Measurements from ENCODE around the gene C5orf63.
"Not testable (repeated sequence)": the region's sequence is repeated elsewhere in the genome, so short reads cannot be mapped to it uniquely, and the experiment has no call there.

The C5orf63 gene

DNA sequence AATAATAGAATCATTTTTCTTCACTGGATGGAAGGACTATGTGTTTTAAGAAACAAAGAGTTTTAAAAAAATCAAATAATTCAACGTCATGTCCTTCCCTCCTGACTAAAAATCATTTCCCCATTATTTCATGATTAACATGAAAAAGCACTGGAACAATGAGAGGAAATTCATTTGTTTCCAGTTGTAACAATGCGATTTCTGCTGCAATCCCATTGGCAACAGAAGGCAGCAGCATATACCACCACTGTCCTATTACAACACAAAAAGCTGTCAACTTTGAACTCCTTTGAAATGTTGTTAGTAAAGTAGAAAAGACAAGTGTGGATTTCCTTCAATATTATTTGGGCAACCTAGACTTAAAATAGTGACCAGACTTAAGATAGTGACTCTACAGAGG lies 3.1 kb downstream of the C5orf63 start:
- DNase-seq, result no peak

DNA sequence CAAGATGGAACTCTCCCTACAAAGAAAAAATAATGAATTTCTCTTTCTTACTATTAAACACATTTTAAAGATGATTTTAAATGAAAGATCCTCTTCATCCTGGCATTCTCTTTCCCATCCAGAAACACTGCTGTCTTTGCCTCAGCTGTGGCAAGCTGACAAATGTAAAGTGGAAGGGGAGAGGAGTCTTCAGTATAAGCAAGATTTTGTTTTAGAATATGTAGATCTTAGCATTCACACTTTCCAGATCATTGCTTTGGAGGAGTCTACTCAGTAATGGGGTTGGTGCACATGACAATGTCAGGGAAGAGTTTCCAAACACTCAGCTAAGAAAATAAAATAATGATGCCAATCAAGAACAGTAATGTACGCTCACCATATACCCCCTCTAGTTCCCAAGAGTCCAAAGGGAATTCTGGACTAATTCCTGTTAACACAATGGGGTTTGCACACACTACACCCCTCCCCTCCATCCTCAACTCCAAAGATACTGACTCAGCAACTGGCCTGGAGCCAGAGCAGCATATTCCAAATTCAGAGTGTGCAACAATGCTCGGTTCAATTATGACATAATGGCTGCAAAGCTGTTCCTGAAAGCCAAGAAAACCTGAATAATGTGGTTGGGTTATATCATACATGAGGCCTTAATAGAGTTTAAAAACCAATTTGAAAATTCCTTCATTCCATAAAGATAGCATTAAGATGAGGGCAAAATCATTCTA lies 4.6 kb downstream of the C5orf63 start:
- DNase-seq, result no peak

GRCh38 chr5:127066721-127067120 lies 6.6 kb downstream of the C5orf63 start:
- DNase-seq, result no peak

DNA sequence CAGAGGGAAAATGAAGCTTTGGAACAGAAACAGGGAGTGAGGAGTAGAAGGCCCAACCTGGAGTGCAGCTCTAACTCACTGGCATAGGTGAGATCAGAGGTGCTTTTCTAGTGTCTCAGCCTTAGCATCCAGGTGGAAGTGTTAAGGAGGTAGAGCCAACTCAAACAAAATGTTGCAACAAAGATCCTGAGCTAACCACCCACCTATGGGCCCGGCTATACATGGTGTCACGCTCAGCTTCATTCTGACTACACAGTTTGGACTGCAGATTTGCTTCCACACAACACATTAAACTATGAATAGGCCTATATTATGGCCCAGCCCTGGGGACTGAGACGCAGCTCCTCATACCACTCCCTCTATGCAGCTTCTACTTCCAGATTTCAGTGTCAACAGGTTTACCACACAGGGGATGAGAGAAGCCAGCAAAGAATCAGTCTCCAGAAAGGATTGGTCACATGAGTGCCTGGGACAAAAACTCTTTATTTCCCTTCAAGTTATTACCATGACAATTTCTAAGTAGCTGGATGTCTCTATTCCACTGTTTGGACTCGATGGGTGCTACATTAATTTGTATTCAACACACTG lies 9.0 kb downstream of the C5orf63 start:
- DNase-seq, result no peak

DNA sequence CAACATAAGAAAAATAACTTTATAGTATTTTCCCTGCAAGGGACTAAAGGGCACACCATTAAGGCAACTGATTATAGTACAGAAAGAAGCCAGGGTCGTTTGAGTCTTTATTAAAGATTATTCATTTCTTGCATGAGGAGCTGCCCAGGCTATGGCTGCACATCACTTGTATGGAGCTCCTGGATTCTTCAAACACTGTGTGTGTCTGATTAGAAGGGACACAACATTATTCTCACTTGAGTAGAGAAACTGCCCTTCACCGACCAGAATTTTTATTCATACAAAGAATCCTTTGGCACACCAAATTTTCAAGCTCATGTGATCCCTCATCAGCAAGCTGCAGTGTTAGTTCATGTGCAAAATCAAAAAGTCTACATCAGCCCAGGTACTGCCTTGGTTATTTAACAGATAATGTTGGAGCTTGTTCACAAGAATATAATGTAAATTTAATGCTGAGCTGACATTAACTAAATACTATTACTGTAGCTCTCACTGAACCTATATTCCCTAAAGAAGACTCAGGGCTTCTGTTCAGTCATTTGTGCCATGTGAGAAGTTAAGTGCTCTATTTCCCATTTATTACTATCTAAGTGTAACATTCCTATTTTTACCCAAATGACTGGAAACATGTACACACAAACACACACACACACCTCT lies 9.9 kb downstream of the C5orf63 start:
- no peak for DNase-seq

GRCh38 chr5:127061956-127062355 lies 11.3 kb downstream of the C5orf63 start:
- no peak for DNase-seq

DNA sequence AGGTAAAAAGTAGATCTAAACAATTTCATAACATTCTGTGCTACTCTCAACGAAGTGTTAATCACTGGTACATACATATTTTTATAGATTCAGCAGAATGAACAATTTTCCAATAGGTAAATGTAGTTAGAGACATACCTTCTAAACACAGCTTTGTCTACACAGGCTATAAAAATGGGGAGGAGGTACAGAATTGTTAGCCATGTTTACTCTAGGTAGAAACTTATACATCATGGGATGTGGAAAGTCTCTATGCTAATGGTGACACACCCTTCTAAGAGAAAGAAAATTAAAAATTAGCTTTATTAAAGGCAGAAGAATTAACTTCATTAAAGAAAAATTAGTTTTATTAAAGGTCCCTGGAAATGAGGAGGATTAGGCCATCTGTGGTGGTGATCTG lies 11.8 kb downstream of the C5orf63 start:
- DNase-seq, result no peak

DNA sequence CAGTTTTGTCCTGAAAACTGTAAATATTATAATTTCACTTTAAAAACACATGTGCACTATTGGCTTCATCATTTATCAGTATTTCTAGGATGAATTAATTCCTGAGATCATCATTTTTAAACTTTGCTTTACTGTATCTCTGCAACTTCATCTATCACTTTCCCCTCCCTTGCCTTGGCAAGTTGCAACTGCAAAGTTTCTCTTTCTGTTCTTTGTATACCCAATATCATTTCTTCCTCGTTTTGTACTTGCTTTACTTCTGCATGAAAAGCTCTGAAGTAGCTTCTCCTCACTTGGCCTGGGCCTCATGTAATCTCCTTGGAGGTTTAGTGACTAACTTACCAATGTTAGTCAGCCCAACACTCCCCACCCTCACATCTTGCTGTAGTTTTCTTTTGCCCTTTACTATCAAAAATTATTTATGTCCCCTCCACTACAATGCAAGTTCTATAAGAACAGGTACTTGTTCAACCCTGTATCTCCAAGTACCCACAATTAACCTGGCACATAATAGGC lies 12.8 kb downstream of the C5orf63 start:
- no peak for DNase-seq

DNA sequence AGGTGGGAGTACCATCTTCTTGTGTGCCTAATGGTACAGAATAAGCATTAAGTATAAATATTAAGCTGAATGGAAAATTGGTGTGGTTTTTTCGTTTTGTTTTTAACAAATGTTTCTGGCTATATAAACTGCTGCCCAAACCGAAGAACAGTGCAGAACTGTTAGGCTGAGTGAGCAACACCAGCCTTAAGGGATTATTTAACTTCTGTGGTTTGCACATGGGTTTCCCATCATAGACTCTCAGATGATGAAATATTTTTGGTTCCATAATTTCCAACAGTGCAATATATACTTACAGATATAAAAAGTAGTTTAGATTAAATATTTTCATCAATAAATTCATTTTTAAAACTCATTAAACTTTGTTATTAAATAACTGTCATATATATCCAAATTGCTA lies 16.4 kb downstream of the C5orf63 start:
- DNase-seq, result no peak

DNA sequence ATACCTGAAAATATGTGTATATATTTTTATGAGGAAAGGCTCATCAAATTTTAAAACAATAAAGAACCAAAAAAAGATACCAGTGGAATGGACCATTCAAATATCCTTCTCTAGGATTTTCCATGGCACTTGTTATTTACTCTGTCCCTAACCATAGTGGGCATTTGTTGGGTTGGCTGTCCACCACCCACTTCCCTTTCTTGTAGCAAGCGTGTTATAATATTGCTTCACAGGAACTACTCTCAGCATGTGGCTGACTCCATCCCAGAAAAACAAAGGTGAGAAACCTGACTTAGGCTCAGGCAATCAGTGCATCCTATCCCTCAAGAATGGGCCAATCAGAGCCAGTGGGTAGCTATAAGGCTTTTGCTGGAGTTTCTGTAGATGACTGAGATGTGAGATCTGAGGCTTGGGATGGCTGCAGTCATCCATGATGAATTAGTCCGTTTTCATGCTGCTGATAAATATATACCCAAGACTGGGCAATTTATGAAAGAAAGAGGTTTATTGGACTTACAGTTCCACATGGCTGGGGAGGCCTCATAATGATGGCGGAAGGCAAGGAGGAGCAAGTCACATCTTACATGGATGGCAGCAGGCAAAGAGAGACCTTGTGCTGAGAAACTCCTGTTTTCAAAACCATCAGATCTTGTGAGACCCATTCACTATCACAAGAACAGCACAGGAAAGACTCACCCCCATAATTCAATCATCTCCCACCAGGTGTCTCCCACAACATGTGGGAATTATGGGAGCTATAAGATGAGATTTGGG lies 17.2 kb downstream of the C5orf63 start:
- no peak for DNase-seq

DNA sequence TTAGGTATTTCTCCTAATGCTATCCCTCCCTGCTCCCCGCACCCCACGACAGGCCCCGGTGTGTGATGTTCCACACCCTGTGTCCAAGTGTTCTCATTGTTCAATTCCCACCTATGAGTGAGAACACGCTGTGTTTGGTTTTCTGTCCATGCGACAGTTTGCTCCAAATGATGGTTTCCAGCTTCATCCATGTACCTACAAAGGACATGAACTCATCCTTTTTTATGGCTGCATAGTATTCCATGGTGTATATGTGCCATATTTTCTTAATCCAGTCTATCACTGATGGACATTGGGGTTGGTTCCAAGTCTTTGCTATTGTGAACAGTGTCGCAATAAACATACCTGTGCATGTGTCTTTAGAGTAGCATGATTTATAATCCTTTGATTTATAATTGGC lies 19.8 kb downstream of the C5orf63 start:
- DNase-seq, result not testable (repeated sequence)

GRCh38 chr5:127053049-127053448 lies 20.3 kb downstream of the C5orf63 start:
- DNase-seq, result no peak

DNA sequence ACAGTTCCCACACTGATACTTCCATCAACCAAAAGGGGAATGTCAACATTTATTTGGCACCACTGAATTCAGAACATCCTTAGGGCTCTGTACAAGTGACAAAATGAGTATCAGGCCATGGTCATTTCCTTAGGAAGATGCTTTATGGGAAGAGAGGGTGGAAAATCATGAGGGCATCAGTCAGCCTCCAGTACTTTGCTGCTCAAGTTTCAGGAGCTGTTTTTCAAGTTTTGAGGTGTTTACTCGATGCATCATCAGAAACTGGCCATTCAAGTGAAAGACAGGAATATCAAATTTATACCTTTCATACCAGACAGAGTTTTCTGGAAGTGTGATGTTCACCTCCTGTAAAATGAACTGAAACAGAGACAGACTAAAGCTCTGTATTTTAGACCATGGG lies 21.7 kb downstream of the C5orf63 start:
- no peak for DNase-seq

DNA sequence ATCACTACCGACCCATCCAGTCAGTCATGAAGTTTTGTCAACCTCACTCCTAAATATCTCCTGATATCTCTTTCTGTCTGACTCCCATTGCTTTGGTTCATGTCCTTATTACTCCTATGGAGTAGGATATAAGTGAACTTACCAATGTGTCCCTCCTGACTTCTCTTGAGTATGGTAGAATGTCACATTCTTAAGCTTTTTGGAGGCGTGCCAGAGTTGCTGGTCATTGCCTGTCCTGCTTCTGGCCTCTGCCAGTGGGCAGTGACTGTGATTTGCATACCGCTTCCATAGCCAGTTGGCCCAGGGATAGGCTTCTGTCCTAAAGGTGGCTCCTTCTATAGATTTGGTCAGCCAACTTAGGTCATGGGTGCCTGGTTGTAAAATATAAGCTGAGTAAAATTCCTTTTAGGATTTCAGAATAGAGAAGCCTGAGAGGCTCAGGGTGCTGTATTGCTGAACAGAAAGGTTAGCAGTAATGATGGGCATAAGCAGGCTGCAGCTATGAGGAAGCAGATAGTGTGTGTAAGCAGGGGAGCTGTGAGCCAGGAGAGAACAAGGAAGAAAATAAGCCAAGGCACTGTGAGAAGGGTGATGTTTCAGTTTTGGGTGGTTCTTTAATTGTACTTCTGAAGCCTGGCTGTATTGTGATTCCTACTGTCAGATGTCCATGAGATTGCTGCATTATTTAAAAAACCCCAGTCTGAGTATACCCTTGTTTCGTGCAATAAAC lies 26.8 kb downstream of the C5orf63 start:
- no peak for DNase-seq

DNA sequence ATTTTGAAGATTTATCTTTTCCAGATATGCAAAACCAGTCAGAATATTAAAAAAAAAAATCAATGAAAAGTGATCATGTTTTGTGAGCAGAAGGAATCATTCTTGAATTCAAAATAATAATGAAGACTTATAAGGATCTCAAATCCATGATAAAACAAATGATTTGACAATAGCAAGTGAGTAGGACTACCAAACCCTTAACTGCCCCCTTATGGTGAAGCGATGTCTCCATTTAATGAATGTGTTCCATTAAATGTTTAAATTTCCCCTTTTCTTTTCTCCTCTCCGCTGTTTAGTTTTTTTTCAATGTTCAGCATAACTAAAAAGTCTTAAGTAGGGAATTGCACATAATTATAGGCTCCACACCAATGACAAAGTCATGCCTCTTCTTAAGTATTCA lies 30.7 kb downstream of the C5orf63 start:
- no peak for DNase-seq

GRCh38 chr5:127041571-127041970 lies 31.7 kb downstream of the C5orf63 start:
- no peak for DNase-seq

GRCh38 chr5:127040796-127041520 lies 32.3 kb downstream of the C5orf63 start:
- peak; percentile 34 for DNase-seq

- no peak for DNase-seq
Observed at GRCh38 chr5:127038550-127038949, 34.8 kb downstream of the C5orf63 start.

DNA sequence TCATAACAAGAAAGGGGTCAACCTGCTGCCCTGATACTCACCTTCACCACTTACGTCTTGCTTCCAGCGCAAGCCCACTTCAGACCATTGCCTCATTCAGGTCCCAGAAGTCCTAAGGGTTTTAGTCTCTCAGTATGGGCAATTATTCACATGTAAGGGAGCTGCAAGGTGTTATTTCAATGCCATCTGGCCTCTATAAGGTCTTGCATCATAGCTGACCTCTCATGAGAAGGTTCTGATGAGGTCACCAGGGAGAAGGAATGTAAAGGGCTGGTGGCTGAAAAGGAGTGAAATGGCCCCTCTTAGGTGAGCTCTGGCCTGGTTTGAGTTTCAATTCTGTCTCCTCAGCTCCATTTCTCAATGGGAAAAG lies 41.5 kb downstream of the C5orf63 start:
- no peak for DNase-seq

DNA sequence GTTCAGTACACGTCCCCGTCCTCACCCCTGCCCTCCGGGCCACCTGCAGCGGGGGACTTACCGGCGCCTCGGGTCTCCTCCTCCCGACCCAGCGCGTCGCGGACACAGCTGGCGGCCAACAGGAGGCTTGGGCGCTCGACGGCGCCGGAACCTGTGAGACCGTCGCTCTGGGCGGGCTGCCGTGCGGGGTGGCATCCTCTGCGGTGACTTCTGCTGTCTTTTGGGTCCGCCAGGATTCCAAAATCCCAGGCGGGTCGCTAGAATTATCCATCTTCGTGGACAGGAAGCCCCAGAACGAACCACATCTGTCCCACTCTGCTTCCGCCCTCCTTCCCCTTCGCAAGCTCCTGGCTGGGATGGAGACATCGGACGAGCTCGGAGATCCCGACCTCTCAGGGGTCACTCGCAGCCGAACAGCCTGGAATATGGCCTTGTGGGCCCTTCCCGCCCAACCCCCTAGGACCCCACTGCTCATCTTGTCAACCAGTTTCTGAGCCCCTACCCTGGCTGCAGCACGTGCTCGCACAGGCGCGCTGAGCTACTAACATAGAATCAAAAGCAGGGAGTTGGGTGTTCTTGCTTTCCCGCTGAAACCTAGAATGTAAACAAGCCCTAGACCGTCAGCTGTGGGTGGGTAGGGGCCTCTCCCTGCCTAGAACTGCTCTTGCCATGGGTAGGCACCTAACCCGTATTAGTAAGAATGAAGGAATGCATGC lies 42.0 kb downstream of the C5orf63 start:
- no peak for DNase-seq
